Measurements from ENCODE around the gene PPP1CC. TPM values are rescaled to one million over a fixed set of nuclear protein-coding genes. Genes with fewer than 3 reads are reported as not detected.
"Not testable (repeated sequence)": the region's sequence is repeated elsewhere in the genome, so short reads cannot be mapped to it uniquely, and the experiment has no call there.

The PPP1CC gene
- total and polyA plus RNA-seq, 8 donors, result 33.3 to 92.7 (median 70.2) TPM

GRCh38 chr12:110775997-110776396, 33.3 kb upstream of the PPP1CC start:
- intact Hi-C loops (cut with DNase I), result no loop called here
- no peak for TF ChIP-seq CTCF (IDR thresholded peaks at IDR 0.05)
- H3K4me1 ChIP-seq, result no peaks in the 10 kb centered on the region
- H3K36me3 ChIP-seq, result no peaks in the 10 kb centered on the region
- H3K4me3 ChIP-seq, result no peak overlapping the region
- FAIRE-seq, result no peak
- no peaks in the 10 kb centered on the region for H3K9me3 ChIP-seq
- H3K27me3 ChIP-seq, result no peaks in the 10 kb centered on the region
- no peak for ATAC-seq
- no peak for DNase-seq
- H3K27ac ChIP-seq, result no peak overlapping the region
- WGBS, 2 donors, result 84 to 86% methylated on average over 1 of the region's 1 CpG

- no peak overlapping the region for H3K4me3 ChIP-seq
- intact Hi-C loops (cut with DNase I), result no loop called here
- H3K27ac ChIP-seq, result no peak overlapping the region
- no peak for TF ChIP-seq CTCF (IDR thresholded peaks at IDR 0.05)
- FAIRE-seq (no peak), DNase-seq (no peak), ATAC-seq (no peak)
- H3K9me3 ChIP-seq, result no peaks in the 10 kb centered on the region
- no peaks in the 10 kb centered on the region for H3K36me3 ChIP-seq
- no peaks in the 10 kb centered on the region for H3K4me1 ChIP-seq
- WGBS, 2 donors, result 69 to 83% methylated on average over 2 of the region's 2 CpGs
- H3K27me3 ChIP-seq, result no peaks in the 10 kb centered on the region
These were observed 32.1 kb upstream of the PPP1CC start for GRCh38 chr12:110774824-110775223.

- Histone ChIP-seq H3K27ac (no peak overlapping the region), H3K9me3 (no peaks in the 10 kb centered on the region), H3K36me3 (no peaks in the 10 kb centered on the region), H3K27me3 (no peaks in the 10 kb centered on the region), H3K4me1 (no peaks in the 10 kb centered on the region), H3K4me3 (no peak overlapping the region)
- 94 to 96% methylated on average over 5 of the region's 5 CpGs for WGBS, 2 donors
- no peak for ATAC-seq
- intact Hi-C loops (cut with DNase I), result no loop called here
- no peak for TF ChIP-seq CTCF (IDR thresholded peaks at IDR 0.05)
- FAIRE-seq, result no peak
- DNase-seq, result no peak
These were observed 26.3 kb upstream of the PPP1CC start for GRCh38 chr12:110768960-110769359.

GRCh38 chr12:110767863-110768262, 25.2 kb upstream of the PPP1CC start:
- Histone ChIP-seq H3K36me3 (no peaks in the 10 kb centered on the region), H3K4me3 (no peak overlapping the region), H3K27me3 (no peaks in the 10 kb centered on the region), H3K27ac (no peak overlapping the region), H3K4me1 (no peaks in the 10 kb centered on the region), H3K9me3 (no peaks in the 10 kb centered on the region)
- WGBS, 2 donors, result 90 to 95% methylated on average over 3 of the region's 3 CpGs
- intact Hi-C loops (cut with DNase I), result no loop called here
- ATAC-seq, result no peak
- FAIRE-seq, result no peak
- TF ChIP-seq CTCF (IDR thresholded peaks at IDR 0.05), result no peak
- DNase-seq, result no peak

- 64 to 65% methylated on average over 7 of the region's 7 CpGs for WGBS, 2 donors
- H3K9me3 ChIP-seq, result no peaks in the 10 kb centered on the region
- ATAC-seq (no peak), DNase-seq (no peak), FAIRE-seq (no peak)
- no peaks in the 10 kb centered on the region for H3K27me3 ChIP-seq
- H3K27ac ChIP-seq, result no peak overlapping the region
- no peaks in the 10 kb centered on the region for H3K36me3 ChIP-seq
- intact Hi-C loops (cut with DNase I), result no loop called here
- no peak overlapping the region for H3K4me3 ChIP-seq
- no peaks in the 10 kb centered on the region for H3K4me1 ChIP-seq
- no peak for TF ChIP-seq CTCF (IDR thresholded peaks at IDR 0.05)
These were observed 23.8 kb upstream of the PPP1CC start for GRCh38 chr12:110766311-110767154.

- DNase-seq; ATAC-seq; H3K27ac ChIP-seq; H3K4me3 ChIP-seq; H3K4me1 ChIP-seq; intact Hi-C loops (cut with DNase I); FAIRE-seq; H3K27me3 ChIP-seq; H3K9me3 ChIP-seq; H3K36me3 ChIP-seq: not testable (repeated sequence)
- WGBS, 2 donors, result 64 to 89% methylated on average over 3 of the region's 3 CpGs
These were observed 22.9 kb upstream of the PPP1CC start for GRCh38 chr12:110765572-110765971.
